ENCODE results near the gene LIN37. TPM values are rescaled to one million over a fixed set of nuclear protein-coding genes. Genes with fewer than 3 reads are reported as not detected.
A peak's percentile ranks its signal among the peaks of the same experiment; 100 is the strongest.

The LIN37 gene
- total RNA-seq, 1 donor from 2014 or later, result 11.9 TPM

DNA sequence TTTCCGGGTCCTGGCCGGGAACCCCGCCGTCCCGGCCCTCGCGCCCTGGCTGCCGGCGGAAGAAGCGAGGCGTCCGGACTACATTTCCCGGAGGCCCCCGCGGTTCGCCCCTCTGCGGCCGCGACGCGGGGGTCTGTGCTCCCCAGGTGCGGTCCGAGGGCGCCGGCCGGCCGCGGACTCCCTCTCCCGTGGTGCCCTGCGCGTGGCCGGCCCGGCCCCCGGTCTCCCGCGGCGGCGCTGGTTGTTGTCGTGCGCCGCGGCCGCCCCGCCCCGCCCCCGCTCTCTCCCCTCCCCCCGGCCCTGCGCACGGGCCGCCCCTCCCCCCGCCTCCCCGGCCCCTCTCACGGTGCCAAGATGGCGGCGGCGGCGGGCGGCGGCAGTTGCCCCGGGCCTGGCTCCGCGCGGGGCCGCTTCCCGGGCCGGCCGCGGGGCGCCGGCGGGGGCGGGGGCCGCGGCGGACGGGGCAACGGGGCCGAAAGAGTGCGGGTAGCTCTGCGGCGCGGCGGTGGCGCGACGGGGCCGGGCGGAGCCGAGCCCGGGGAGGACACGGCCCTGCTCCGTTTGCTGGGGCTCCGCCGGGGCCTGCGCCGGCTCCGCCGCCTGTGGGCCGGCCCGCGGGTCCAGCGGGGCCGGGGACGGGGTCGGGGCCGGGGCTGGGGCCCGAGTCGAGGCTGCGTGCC lies 30.6 kb upstream of the LIN37 start, which contains the start of gene KMT2B:
Gene KMT2B, plus strand, starts transcription at position 339 of the 680 bp plus-strand sequence. Its CDS starts 16 bp downstream, at position 355.
- H3K4me1 Mint-ChIP-seq (ENCODE audit: low read depth), result peaks cover 26% of the 10 kb centered on the region
- peak within 1 kb of the TSS; percentile 97 for H3K27ac Mint-ChIP-seq (ENCODE audit: unreplicated experiment)
- H3K27me3 Mint-ChIP-seq (ENCODE audit: low read depth), result no peaks in the 10 kb centered on the region
- H3K36me3 Mint-ChIP-seq (ENCODE audit: low read depth), result peaks cover 8% of the 10 kb centered on the region
- peak within 1 kb of the TSS; percentile 96 for H3K4me3 Mint-ChIP-seq (ENCODE audit: unreplicated experiment)
- TF ChIP-seq CTCF (IDR thresholded peaks at IDR 0.05), result no peak
- DNase-seq (ENCODE audit: low spot score), result no peak
- H3K9me3 Mint-ChIP-seq (ENCODE audit: low read depth), result no peaks in the 10 kb centered on the region

- DNase-seq (ENCODE audit: low spot score), result peak; percentile 92
- Mint-ChIP-seq H3K27me3 (ENCODE audit: low read depth) (no peaks in the 10 kb centered on the region), H3K4me3 (ENCODE audit: unreplicated experiment) (peak overlapping the region; percentile 83), H3K36me3 (ENCODE audit: low read depth) (peaks cover 13% of the 10 kb centered on the region), H3K9me3 (ENCODE audit: low read depth) (no peaks in the 10 kb centered on the region), H3K27ac (ENCODE audit: unreplicated experiment) (peak overlapping the region; percentile 74), H3K4me1 (ENCODE audit: low read depth) (peaks cover 26% of the 10 kb centered on the region)
- no peak for TF ChIP-seq CTCF (IDR thresholded peaks at IDR 0.05)
Measured at GRCh38 chr19:35718345-35719041, 29.9 kb upstream of the LIN37 start.

DNA sequence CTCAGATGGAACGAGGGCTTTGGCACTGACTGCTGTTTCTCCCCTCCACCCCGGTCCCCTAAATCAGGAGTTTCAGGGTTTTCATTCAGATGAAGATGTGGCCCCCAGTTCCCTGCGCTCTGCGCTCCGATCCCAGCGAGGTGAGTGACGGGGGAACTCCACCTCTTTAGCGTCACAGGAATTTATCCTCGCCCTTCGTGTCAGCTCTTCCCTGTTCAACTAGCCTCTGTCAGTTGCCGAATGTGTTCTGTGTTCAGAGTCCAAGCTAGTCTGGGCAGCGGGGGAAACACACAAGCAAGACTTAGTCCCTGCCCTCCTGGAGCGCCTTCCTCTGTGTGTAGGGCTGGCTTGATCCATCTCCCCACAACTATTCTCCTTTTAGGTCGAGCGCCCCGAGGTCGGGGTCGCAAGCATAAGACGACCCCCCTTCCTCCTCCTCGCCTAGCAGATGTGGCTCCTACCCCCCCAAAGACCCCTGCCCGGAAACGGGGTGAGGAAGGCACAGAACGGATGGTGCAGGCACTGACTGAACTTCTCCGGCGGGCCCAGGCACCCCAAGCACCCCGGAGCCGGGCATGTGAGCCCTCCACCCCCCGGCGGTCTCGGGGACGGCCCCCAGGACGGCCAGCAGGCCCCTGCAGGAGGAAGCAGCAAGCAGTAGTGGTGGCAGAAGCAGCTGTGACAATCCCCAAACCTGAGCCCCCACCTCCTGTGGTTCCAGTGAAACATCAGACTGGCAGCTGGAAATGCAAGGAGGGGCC lies 28.8 kb upstream of the LIN37 start:
- Mint-ChIP-seq H3K9me3 (ENCODE audit: low read depth) (no peaks in the 10 kb centered on the region), H3K27me3 (ENCODE audit: low read depth) (no peaks in the 10 kb centered on the region), H3K4me1 (ENCODE audit: low read depth) (peaks cover 26% of the 10 kb centered on the region), H3K4me3 (ENCODE audit: unreplicated experiment) (peak overlapping the region; percentile 83), H3K36me3 (ENCODE audit: low read depth) (peaks cover 18% of the 10 kb centered on the region), H3K27ac (ENCODE audit: unreplicated experiment) (peak overlapping the region; percentile 68)
- DNase-seq (ENCODE audit: low spot score), result peak; percentile 87
- no peak for TF ChIP-seq CTCF (IDR thresholded peaks at IDR 0.05)

DNA sequence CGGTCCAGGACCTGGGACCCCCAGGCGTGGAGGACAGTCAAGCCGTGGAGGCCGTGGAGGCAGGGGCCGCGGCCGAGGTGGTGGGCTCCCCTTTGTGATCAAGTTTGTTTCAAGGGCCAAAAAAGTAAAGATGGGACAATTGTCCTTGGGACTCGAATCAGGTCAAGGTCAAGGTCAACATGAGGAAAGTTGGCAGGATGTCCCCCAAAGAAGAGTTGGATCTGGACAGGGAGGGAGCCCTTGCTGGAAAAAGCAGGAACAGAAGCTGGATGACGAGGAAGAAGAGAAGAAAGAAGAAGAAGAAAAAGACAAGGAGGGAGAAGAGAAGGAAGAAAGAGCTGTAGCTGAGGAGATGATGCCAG lies 28.2 kb upstream of the LIN37 start:
- no peak for DNase-seq (ENCODE audit: low spot score)
- no peak for TF ChIP-seq CTCF (IDR thresholded peaks at IDR 0.05)
- peaks cover 21% of the 10 kb centered on the region for H3K36me3 Mint-ChIP-seq (ENCODE audit: low read depth)
- H3K4me3 Mint-ChIP-seq (ENCODE audit: unreplicated experiment), result no peak overlapping the region
- no peaks in the 10 kb centered on the region for H3K9me3 Mint-ChIP-seq (ENCODE audit: low read depth)
- H3K27ac Mint-ChIP-seq (ENCODE audit: unreplicated experiment), result no peak overlapping the region
- H3K4me1 Mint-ChIP-seq (ENCODE audit: low read depth), result peaks cover 26% of the 10 kb centered on the region
- H3K27me3 Mint-ChIP-seq (ENCODE audit: low read depth), result no peaks in the 10 kb centered on the region

- TF ChIP-seq CTCF (IDR thresholded peaks at IDR 0.05), result no peak
- Mint-ChIP-seq H3K27ac (ENCODE audit: unreplicated experiment) (no peak overlapping the region), H3K4me1 (ENCODE audit: low read depth) (peaks cover 26% of the 10 kb centered on the region), H3K36me3 (ENCODE audit: low read depth) (peaks cover 26% of the 10 kb centered on the region), H3K4me3 (ENCODE audit: unreplicated experiment) (no peak overlapping the region), H3K27me3 (ENCODE audit: low read depth) (no peaks in the 10 kb centered on the region), H3K9me3 (ENCODE audit: low read depth) (no peaks in the 10 kb centered on the region)
- DNase-seq (ENCODE audit: low spot score), result peak; percentile 89
Measured at GRCh38 chr19:35720648-35721047, 27.7 kb upstream of the LIN37 start.
